Stimulated activated CD8-positive, alpha-beta memory T cell treated with anti-CD3 and anti-CD28 coated beads, Interleukin-4, amount 100 ng/mL, for 1 hour (primary cell): ENCODE measurements around the gene SLC9A1.
"Not testable (repeated sequence)": the region's sequence is repeated elsewhere in the genome, so short reads cannot be mapped to it uniquely, and the experiment has no call there.

Experiments used
- DNase-seq, 2 donors: peaks; one replicate each; pipeline ENCODE4 v3.0.0-alpha.2; 2020; ENCODE audit warnings: low read depth in 2 of 2, low spot score in 1 of 2

Gene SLC9A1

GRCh38 chr1:27135541-27136235 lies 19.2 kb downstream of the SLC9A1 start:
- no peak for DNase-seq

GRCh38 chr1:27133991-27134390 lies 20.9 kb downstream of the SLC9A1 start:
- no peak for DNase-seq

- DNase-seq = no peak
Observed at GRCh38 chr1:27133158-27133557, 21.8 kb downstream of the SLC9A1 start.

GRCh38 chr1:27132624-27133023 lies 22.3 kb downstream of the SLC9A1 start:
- no peak for DNase-seq

GRCh38 chr1:27132147-27132546 lies 22.8 kb downstream of the SLC9A1 start:
- DNase-seq = no peak

GRCh38 chr1:27130798-27131197 lies 24.1 kb downstream of the SLC9A1 start:
- no peak for DNase-seq

- no peak for DNase-seq
Observed at GRCh38 chr1:27129225-27129624, 25.7 kb downstream of the SLC9A1 start.

- no peak for DNase-seq
Observed at GRCh38 chr1:27127419-27127818, 27.5 kb downstream of the SLC9A1 start.

- no peak for DNase-seq
Observed at GRCh38 chr1:27126391-27126790, 28.5 kb downstream of the SLC9A1 start.

GRCh38 chr1:27125125-27125524 lies 29.8 kb downstream of the SLC9A1 start:
- DNase-seq = not testable (repeated sequence)

- no peak for DNase-seq
Observed at GRCh38 chr1:27124405-27124804, 30.5 kb downstream of the SLC9A1 start.

- no peak for DNase-seq
Observed at GRCh38 chr1:27122652-27123051, 32.3 kb downstream of the SLC9A1 start.

GRCh38 chr1:27120854-27121253 lies 34.1 kb downstream of the SLC9A1 start:
- no peak for DNase-seq

GRCh38 chr1:27118440-27118689 lies 36.6 kb downstream of the SLC9A1 start:
- DNase-seq = no peak

- no peak for DNase-seq
Observed at GRCh38 chr1:27117733-27118439, 37.0 kb downstream of the SLC9A1 start.

- DNase-seq = no peak
Observed at GRCh38 chr1:27116697-27117096, 38.2 kb downstream of the SLC9A1 start.

- DNase-seq = no peak
Observed at GRCh38 chr1:27116232-27116631, 38.7 kb downstream of the SLC9A1 start.

GRCh38 chr1:27114546-27114945 lies 40.4 kb downstream of the SLC9A1 start:
- DNase-seq = no peak

GRCh38 chr1:27113861-27114260 lies 41.1 kb downstream of the SLC9A1 start:
- no peak for DNase-seq

- peak in 1 of 2 donors; percentile 37 for DNase-seq
Observed at GRCh38 chr1:27111626-27112573, 43.0 kb downstream of the SLC9A1 start.

- DNase-seq = no peak
Observed at GRCh38 chr1:27109103-27109822, 45.7 kb downstream of the SLC9A1 start.
